Measurements from ENCODE around the gene OR5T1. TPM values are rescaled to one million over a fixed set of nuclear protein-coding genes. Genes with fewer than 3 reads are reported as not detected.

OR5T1 gene
- total RNA-seq (2012; rRNA removed) = not detected in 2 replicates

- Histone ChIP-seq H3K9me3 (replicated peaks; ENCODE audit: low read length) (no peaks in the 10 kb centered on the region), H3K4me3 (ENCODE audit: low read length) (no peak within 1 kb of the TSS), H3K27me3 (ENCODE audit: control insufficient read depth, insufficient read depth, low read length) (no peaks in the 10 kb centered on the region), H3K36me3 (ENCODE audit: insufficient read depth, low read length) (no peaks in the 10 kb centered on the region), H3K9ac (ENCODE audit: low read depth, low read length) (no peak within 1 kb of the TSS), H3K4me2 (ENCODE audit: low read length) (no peak within 1 kb of the TSS), H3K4me1 (ENCODE audit: control insufficient read depth, insufficient read depth, low read length) (no peaks in the 10 kb centered on the region)
Measured at GRCh38 chr11:56273854-56274253, at the start of gene OR5T1. OR5T1 (plus strand) TSS chr11:56274154; CDS start chr11:56275639, 1,485 bp downstream.

DNA sequence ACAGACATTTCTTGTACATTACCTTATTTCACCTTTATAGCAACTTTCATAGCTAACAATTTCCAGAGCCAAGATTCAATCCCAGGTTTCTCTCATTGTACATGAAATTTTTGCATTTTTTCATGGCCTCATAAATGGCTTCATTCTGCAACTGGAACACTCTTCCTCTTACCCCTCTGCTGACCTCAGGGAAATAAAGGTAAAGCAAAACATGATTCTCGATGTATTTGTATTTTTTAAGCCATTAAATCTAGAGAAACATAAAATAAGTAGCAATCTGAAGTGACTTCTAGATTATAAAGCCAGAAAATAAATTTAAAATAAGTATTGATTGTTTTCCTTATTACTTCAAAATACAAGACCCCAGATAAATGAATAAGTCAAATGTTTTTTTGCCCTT, 39.8 kb upstream of the OR5T1 start, which contains the start of gene OR5T2:
OR5T2 (minus strand) TSS at position 101 of the 400 bp plus-strand sequence. CDS start 1,193 bp downstream, outside the sequence.
- H3K4me3 ChIP-seq (ENCODE audit: low read length) = no peak within 1 kb of the TSS
- no peak within 1 kb of the TSS for H3K4me2 ChIP-seq (ENCODE audit: low read length)
- H3K9ac ChIP-seq (ENCODE audit: low read depth, low read length) = no peak within 1 kb of the TSS
- no peaks in the 10 kb centered on the region for H3K27me3 ChIP-seq (ENCODE audit: control insufficient read depth, insufficient read depth, low read length)
- H3K4me1 ChIP-seq (ENCODE audit: control insufficient read depth, insufficient read depth, low read length) = no peaks in the 10 kb centered on the region
- H3K36me3 ChIP-seq (ENCODE audit: insufficient read depth, low read length) = no peaks in the 10 kb centered on the region
- H3K9me3 ChIP-seq (replicated peaks; ENCODE audit: low read length) = peaks cover 16% of the 10 kb centered on the region

- no peak within 1 kb of the TSS for H3K4me2 ChIP-seq (ENCODE audit: low read length)
- H3K9me3 ChIP-seq (replicated peaks; ENCODE audit: low read length) = peaks cover 3% of the 10 kb centered on the region
- no peaks in the 10 kb centered on the region for H3K27me3 ChIP-seq (ENCODE audit: control insufficient read depth, insufficient read depth, low read length)
- H3K9ac ChIP-seq (ENCODE audit: low read depth, low read length) = no peak within 1 kb of the TSS
- H3K4me3 ChIP-seq (ENCODE audit: low read length) = no peak within 1 kb of the TSS
- no peaks in the 10 kb centered on the region for H3K36me3 ChIP-seq (ENCODE audit: insufficient read depth, low read length)
- H3K4me1 ChIP-seq (ENCODE audit: control insufficient read depth, insufficient read depth, low read length) = no peaks in the 10 kb centered on the region
Measured at GRCh38 chr11:56251954-56252353, 22.0 kb upstream of the OR5T1 start, which contains the start of gene OR5T3. OR5T3 (plus strand) TSS chr11:56252254; CDS start chr11:56252254, 0 bp downstream.

DNA sequence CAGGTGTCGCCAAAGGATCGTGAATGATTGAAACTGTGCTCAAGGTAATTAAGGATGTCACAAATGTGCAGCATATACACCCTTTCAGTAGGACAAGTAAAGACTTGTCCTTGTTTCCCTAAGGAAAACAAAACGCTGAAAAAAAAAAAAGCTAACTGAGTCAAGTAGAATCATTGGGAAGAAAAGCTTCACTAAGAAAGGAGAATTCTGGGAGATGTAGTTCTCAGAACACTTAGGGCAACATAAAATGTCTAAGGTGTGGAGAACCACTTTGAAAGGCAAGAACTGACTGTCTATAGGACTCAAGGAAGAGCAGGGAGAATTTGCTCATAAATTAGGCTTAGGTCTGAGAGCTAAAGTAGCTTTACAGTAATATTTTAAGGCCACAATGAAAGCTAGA, 2.9 kb upstream of the OR5T1 start:
- no peaks in the 10 kb centered on the region for H3K9me3 ChIP-seq (replicated peaks; ENCODE audit: low read length)
- H3K9ac ChIP-seq (ENCODE audit: low read depth, low read length) = no peak overlapping the region
- no peaks in the 10 kb centered on the region for H3K4me1 ChIP-seq (ENCODE audit: control insufficient read depth, insufficient read depth, low read length)
- no peaks in the 10 kb centered on the region for H3K36me3 ChIP-seq (ENCODE audit: insufficient read depth, low read length)
- no peaks in the 10 kb centered on the region for H3K27me3 ChIP-seq (ENCODE audit: control insufficient read depth, insufficient read depth, low read length)
- H3K4me2 ChIP-seq (ENCODE audit: low read length) = no peak overlapping the region
- no peak overlapping the region for H3K4me3 ChIP-seq (ENCODE audit: low read length)

GRCh38 chr11:56292154-56292553, 18.2 kb downstream of the OR5T1 start, which contains the start of gene OR8H1:
OR8H1 (minus strand) TSS chr11:56292254; CDS start chr11:56291062, 1,192 bp downstream.
- no peak within 1 kb of the TSS for H3K4me2 ChIP-seq (ENCODE audit: low read length)
- H3K9ac ChIP-seq (ENCODE audit: low read depth, low read length) = no peak within 1 kb of the TSS
- H3K36me3 ChIP-seq (ENCODE audit: insufficient read depth, low read length) = no peaks in the 10 kb centered on the region
- peaks cover 6% of the 10 kb centered on the region for H3K9me3 ChIP-seq (replicated peaks; ENCODE audit: low read length)
- H3K27me3 ChIP-seq (ENCODE audit: control insufficient read depth, insufficient read depth, low read length) = no peaks in the 10 kb centered on the region
- no peaks in the 10 kb centered on the region for H3K4me1 ChIP-seq (ENCODE audit: control insufficient read depth, insufficient read depth, low read length)
- no peak within 1 kb of the TSS for H3K4me3 ChIP-seq (ENCODE audit: low read length)

- Histone ChIP-seq H3K9ac (ENCODE audit: low read depth, low read length) (no peak overlapping the region), H3K27me3 (ENCODE audit: control insufficient read depth, insufficient read depth, low read length) (no peaks in the 10 kb centered on the region), H3K36me3 (ENCODE audit: insufficient read depth, low read length) (no peaks in the 10 kb centered on the region), H3K4me1 (ENCODE audit: control insufficient read depth, insufficient read depth, low read length) (no peaks in the 10 kb centered on the region), H3K9me3 (replicated peaks; ENCODE audit: low read length) (peaks cover 3% of the 10 kb centered on the region), H3K4me3 (ENCODE audit: low read length) (no peak overlapping the region), H3K4me2 (ENCODE audit: low read length) (no peak overlapping the region)
Measured at GRCh38 chr11:56296898-56297297, 22.9 kb downstream of the OR5T1 start.

DNA sequence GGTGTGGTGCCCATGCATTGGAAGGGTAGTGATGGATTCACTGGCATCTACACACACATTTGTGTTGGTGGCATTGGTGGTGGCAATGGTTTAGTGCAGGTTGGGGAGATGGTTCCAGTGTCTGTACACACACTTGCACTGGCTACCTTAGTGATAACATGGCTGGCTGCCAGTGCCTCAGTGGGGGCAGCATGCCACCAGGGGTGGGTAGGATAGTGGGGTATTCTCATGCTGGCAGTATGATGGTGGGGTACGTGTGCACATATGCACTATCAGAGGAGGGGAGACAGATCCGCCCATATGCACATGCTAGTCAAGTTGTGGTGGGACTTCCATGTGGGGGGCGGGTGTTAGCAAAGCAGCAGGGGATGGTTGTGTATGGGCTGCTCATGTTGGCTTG, 33.9 kb downstream of the OR5T1 start:
- H3K27me3 ChIP-seq (ENCODE audit: control insufficient read depth, insufficient read depth, low read length) = no peaks in the 10 kb centered on the region
- no peak overlapping the region for H3K9ac ChIP-seq (ENCODE audit: low read depth, low read length)
- H3K9me3 ChIP-seq (replicated peaks; ENCODE audit: low read length) = peaks cover 3% of the 10 kb centered on the region

DNA sequence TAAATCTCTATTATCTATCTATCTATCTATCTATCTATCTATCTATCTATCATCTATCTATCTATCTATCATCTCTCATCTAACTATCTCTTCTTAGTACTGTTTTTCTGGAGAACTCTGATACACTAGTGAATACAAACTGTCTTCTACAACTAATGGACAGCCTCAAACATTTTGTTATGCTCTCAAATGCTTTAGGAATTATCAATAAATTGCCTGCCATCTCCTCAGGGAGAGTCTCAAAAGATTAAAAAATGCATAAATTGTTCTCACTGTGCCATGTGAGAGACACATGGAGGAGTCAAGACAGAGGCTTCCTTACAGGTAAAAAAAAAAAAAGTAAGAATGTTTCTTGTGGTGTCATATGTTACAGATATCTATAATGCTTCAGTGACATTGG, 40.9 kb downstream of the OR5T1 start, which contains the start of gene OR8K3:
OR8K3 (plus strand) TSS at position 301 of the 400 bp plus-strand sequence. CDS start 3,163 bp downstream, outside the sequence.
- Histone ChIP-seq H3K4me2 (ENCODE audit: low read length) (no peak within 1 kb of the TSS), H3K36me3 (ENCODE audit: insufficient read depth, low read length) (no peaks in the 10 kb centered on the region), H3K9ac (ENCODE audit: low read depth, low read length) (no peak within 1 kb of the TSS), H3K4me1 (ENCODE audit: control insufficient read depth, insufficient read depth, low read length) (no peaks in the 10 kb centered on the region), H3K27me3 (ENCODE audit: control insufficient read depth, insufficient read depth, low read length) (no peaks in the 10 kb centered on the region), H3K9me3 (replicated peaks; ENCODE audit: low read length) (peaks cover 3% of the 10 kb centered on the region), H3K4me3 (ENCODE audit: low read length) (no peak within 1 kb of the TSS)

More for the DNA sequence above, 33.9 kb downstream of the OR5T1 start:
- no peak overlapping the region for H3K4me3 ChIP-seq (ENCODE audit: low read length)
- H3K36me3 ChIP-seq (ENCODE audit: insufficient read depth, low read length) = no peaks in the 10 kb centered on the region
- no peak overlapping the region for H3K4me2 ChIP-seq (ENCODE audit: low read length)
- no peaks in the 10 kb centered on the region for H3K4me1 ChIP-seq (ENCODE audit: control insufficient read depth, insufficient read depth, low read length)
